GM19043 (cell line): Measurements from ENCODE around the gene AMOTL2.

Experiments used
- ATAC-seq: cut with Tn5 transposase; IDR thresholded peaks from one replicate; pipeline ENCODE4 v1.9.1; 2021; ENCODE audit warnings: low read depth; ENCODE audit not compliant: unreplicated experiment

AMOTL2 gene

GRCh38 chr3:134320749-134321148 is 53.5 kb downstream of the AMOTL2 start:
- no peak for ATAC-seq

- no peak for ATAC-seq
Observed at GRCh38 chr3:134319931-134320330, 54.3 kb downstream of the AMOTL2 start.

GRCh38 chr3:134318166-134318565 is 56.1 kb downstream of the AMOTL2 start:
- ATAC-seq, result no peak

GRCh38 chr3:134317106-134317947 is 56.9 kb downstream of the AMOTL2 start:
- ATAC-seq, result no peak

- ATAC-seq, result no peak
Observed at GRCh38 chr3:134315286-134316106, 58.8 kb downstream of the AMOTL2 start.

- no peak for ATAC-seq
Observed at GRCh38 chr3:134314588-134315285, 59.5 kb downstream of the AMOTL2 start.

- ATAC-seq, result no peak
Observed at GRCh38 chr3:134313847-134314587, 60.2 kb downstream of the AMOTL2 start.

- no peak for ATAC-seq
Observed at GRCh38 chr3:134312873-134313846, 61.1 kb downstream of the AMOTL2 start.

GRCh38 chr3:134312072-134312872 is 62.0 kb downstream of the AMOTL2 start:
- no peak for ATAC-seq

GRCh38 chr3:134311693-134312071 is 62.6 kb downstream of the AMOTL2 start:
- ATAC-seq, result no peak

- ATAC-seq, result no peak
Observed at GRCh38 chr3:134311265-134311664, 63.0 kb downstream of the AMOTL2 start.

- no peak for ATAC-seq
Observed at GRCh38 chr3:134309987-134310700, 64.1 kb downstream of the AMOTL2 start.

GRCh38 chr3:134308350-134308891 is 65.8 kb downstream of the AMOTL2 start:
- no peak for ATAC-seq

- no peak for ATAC-seq
Observed at GRCh38 chr3:134307425-134307824, 66.8 kb downstream of the AMOTL2 start.

GRCh38 chr3:134306320-134306719 is 67.9 kb downstream of the AMOTL2 start:
- no peak for ATAC-seq
